ENCODE results near the gene ZNF614.
"Not testable (repeated sequence)": the region's sequence is repeated elsewhere in the genome, so short reads cannot be mapped to it uniquely, and the experiment has no call there.

Gene ZNF614

GRCh38 chr19:52028780-52029123 is 573 bp upstream of the ZNF614 start:
- H2AFZ ChIP-seq (ENCODE audit: low read depth, low read length, severe bottlenecking): peak overlapping the region; percentile 96
- H3K9ac ChIP-seq (ENCODE audit: low read length): peak overlapping the region; percentile 78
- H3K9me3 ChIP-seq (ENCODE audit: insufficient read depth, low read length): peaks cover 14% of the 10 kb centered on the region; the same call in 1 of the 2 replicates
- H3K36me3 ChIP-seq (ENCODE audit: low read length): peaks cover 44% of the 10 kb centered on the region
- peak overlapping the region; percentile 60 for H3K27ac ChIP-seq (ENCODE audit: low read depth, low read length)
- TF ChIP-seq CTCF (IDR thresholded peaks at IDR 0.05; ENCODE audit: insufficient read depth, low read length, poor library complexity, severe bottlenecking) (no peak), EZH2phosphoT487 (conservative IDR thresholded peaks at IDR 0.05; ENCODE audit: low read length) (no peak)
- no peaks in the 10 kb centered on the region for H3K9me2 ChIP-seq (replicated peaks; ENCODE audit: insufficient read depth, low read length)
- H4K20me1 ChIP-seq (ENCODE audit: low read depth, low read length): no peaks in the 10 kb centered on the region
- peaks cover 28% of the 10 kb centered on the region for H3K79me2 ChIP-seq (ENCODE audit: insufficient read depth, low read length)
- peak overlapping the region; percentile 78 for H3K4me3 ChIP-seq (ENCODE audit: insufficient read depth, low read length, poor library complexity, severe bottlenecking)
- no peaks in the 10 kb centered on the region for H3F3A ChIP-seq (ENCODE audit: insufficient read depth)
- peak overlapping the region; percentile 97 for H3K4me2 ChIP-seq (ENCODE audit: low read depth, low read length, poor library complexity, severe bottlenecking)
- no peaks in the 10 kb centered on the region for H3K27me3 ChIP-seq (ENCODE audit: low read length)

- H3K9ac ChIP-seq (ENCODE audit: low read length); H3K27me3 ChIP-seq (ENCODE audit: low read length); H4K20me1 ChIP-seq (ENCODE audit: low read depth, low read length); H3K4me3 ChIP-seq (ENCODE audit: insufficient read depth, low read length, poor library complexity, severe bottlenecking); H3F3A ChIP-seq (ENCODE audit: insufficient read depth); H2AFZ ChIP-seq (ENCODE audit: low read depth, low read length, severe bottlenecking); H3K9me2 ChIP-seq (replicated peaks; ENCODE audit: insufficient read depth, low read length); H3K4me2 ChIP-seq (ENCODE audit: low read depth, low read length, poor library complexity, severe bottlenecking); H3K9me3 ChIP-seq (ENCODE audit: insufficient read depth, low read length); H3K27ac ChIP-seq (ENCODE audit: low read depth, low read length): not testable (repeated sequence)
- H3K79me2 ChIP-seq (ENCODE audit: insufficient read depth, low read length): peaks cover 28% of the 10 kb centered on the region
- peaks cover 48% of the 10 kb centered on the region for H3K36me3 ChIP-seq (ENCODE audit: low read length)
Measured at GRCh38 chr19:52026255-52026990, 1.8 kb downstream of the ZNF614 start.

- not testable (repeated sequence) for H4K20me1 ChIP-seq (ENCODE audit: low read depth, low read length); H3K4me2 ChIP-seq (ENCODE audit: low read depth, low read length, poor library complexity, severe bottlenecking); H3K9me3 ChIP-seq (ENCODE audit: insufficient read depth, low read length); H3K27ac ChIP-seq (ENCODE audit: low read depth, low read length); H2AFZ ChIP-seq (ENCODE audit: low read depth, low read length, severe bottlenecking); H3K9me2 ChIP-seq (replicated peaks; ENCODE audit: insufficient read depth, low read length); H3F3A ChIP-seq (ENCODE audit: insufficient read depth); H3K4me3 ChIP-seq (ENCODE audit: insufficient read depth, low read length, poor library complexity, severe bottlenecking); H3K9ac ChIP-seq (ENCODE audit: low read length); H3K27me3 ChIP-seq (ENCODE audit: low read length)
- Histone ChIP-seq H3K36me3 (ENCODE audit: low read length) (peaks cover 53% of the 10 kb centered on the region), H3K79me2 (ENCODE audit: insufficient read depth, low read length) (peaks cover 26% of the 10 kb centered on the region)
Measured at GRCh38 chr19:52024478-52024877, 3.7 kb downstream of the ZNF614 start.

- H3K36me3 ChIP-seq (ENCODE audit: low read length): peaks cover 73% of the 10 kb centered on the region
- no peak for TF ChIP-seq EZH2phosphoT487 (conservative IDR thresholded peaks at IDR 0.05; ENCODE audit: low read length)
- TF ChIP-seq CTCF (IDR thresholded peaks at IDR 0.05; ENCODE audit: insufficient read depth, low read length, poor library complexity, severe bottlenecking): no peak
- H3K4me3 ChIP-seq (ENCODE audit: insufficient read depth, low read length, poor library complexity, severe bottlenecking): no peak overlapping the region
- no peaks in the 10 kb centered on the region for H3F3A ChIP-seq (ENCODE audit: insufficient read depth)
- H3K9me2 ChIP-seq (replicated peaks; ENCODE audit: insufficient read depth, low read length): no peaks in the 10 kb centered on the region
- no peaks in the 10 kb centered on the region for H4K20me1 ChIP-seq (ENCODE audit: low read depth, low read length)
- H3K27me3 ChIP-seq (ENCODE audit: low read length): no peaks in the 10 kb centered on the region
- H3K79me2 ChIP-seq (ENCODE audit: insufficient read depth, low read length): peaks cover 8% of the 10 kb centered on the region; the same call in 1 of the 2 replicates
- H3K9me3 ChIP-seq (ENCODE audit: insufficient read depth, low read length): peaks cover 12% of the 10 kb centered on the region; the same call in 1 of the 2 replicates
- no peak overlapping the region for H2AFZ ChIP-seq (ENCODE audit: low read depth, low read length, severe bottlenecking)
- H3K9ac ChIP-seq (ENCODE audit: low read length): no peak overlapping the region
- H3K4me2 ChIP-seq (ENCODE audit: low read depth, low read length, poor library complexity, severe bottlenecking): no peak overlapping the region
- H3K27ac ChIP-seq (ENCODE audit: low read depth, low read length): no peak overlapping the region
Measured at GRCh38 chr19:52022193-52022592, 6.0 kb downstream of the ZNF614 start.
